Measurements from ENCODE around the gene TRPT1.

GRCh38 chr11:64185175-64185692 is 40.8 kb downstream of the TRPT1 start:
- TF ChIP-seq EZH2 (IDR thresholded peaks at IDR 0.05; ENCODE audit: insufficient read depth, low read length) (no peak), CTCF (IDR thresholded peaks at IDR 0.05; ENCODE audit: insufficient read depth, low read depth, low read length) (peak; percentile 7)
